ENCODE data around the gene WRAP73. TPM values are rescaled to one million over a fixed set of nuclear protein-coding genes. Genes with fewer than 3 reads are reported as not detected.

Gene WRAP73
- total RNA-seq, 1 donor from 2014 or later = 15.5 TPM

GRCh38 chr1:3681898-3682806 lies 32.2 kb upstream of the WRAP73 start:
- Mint-ChIP-seq H3K9me3 (ENCODE audit: low read depth) (no peaks in the 10 kb centered on the region), H3K27me3 (ENCODE audit: low read depth) (peaks cover 16% of the 10 kb centered on the region), H3K36me3 (ENCODE audit: low read depth) (no peaks in the 10 kb centered on the region), H3K4me3 (ENCODE audit: unreplicated experiment) (no peak overlapping the region), H3K27ac (ENCODE audit: unreplicated experiment) (no peak overlapping the region), H3K4me1 (ENCODE audit: low read depth) (no peaks in the 10 kb centered on the region)
- no peak for TF ChIP-seq CTCF (IDR thresholded peaks at IDR 0.05)
- DNase-seq (ENCODE audit: low spot score) = peak; percentile 92

DNA sequence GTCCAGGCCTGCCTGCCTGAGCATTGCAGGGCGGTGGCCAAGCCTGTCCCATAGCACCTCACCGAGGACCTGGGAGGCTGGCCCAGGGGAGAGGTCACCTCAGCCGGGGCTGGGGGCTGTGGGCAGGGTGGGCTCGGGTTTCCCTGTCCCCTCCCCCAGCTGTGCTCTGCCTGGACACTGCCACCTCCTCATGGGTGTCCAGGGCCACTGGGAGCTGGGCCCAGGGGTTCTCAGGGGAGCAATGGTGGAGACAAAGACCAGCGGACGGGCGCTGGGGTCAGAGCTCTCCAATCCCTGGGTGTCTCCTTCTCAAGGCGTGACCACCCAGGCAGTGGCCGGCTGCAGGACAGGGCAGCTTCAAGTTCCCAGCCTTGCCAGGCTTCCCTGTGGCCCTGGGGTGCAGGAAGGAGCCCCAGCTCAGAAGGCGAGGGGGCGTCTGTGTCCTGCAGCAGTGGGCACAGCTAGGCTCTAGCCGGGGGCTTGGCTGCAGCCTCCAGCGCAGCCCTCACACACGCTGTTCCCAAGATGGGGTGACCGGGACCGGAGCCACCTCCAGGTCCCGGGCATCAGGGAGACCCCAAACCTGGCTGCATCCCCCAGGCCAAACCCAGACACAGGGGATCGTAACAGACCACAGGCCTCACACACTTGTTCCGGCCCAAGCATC lies 31.5 kb upstream of the WRAP73 start:
- Mint-ChIP-seq H3K4me3 (ENCODE audit: unreplicated experiment) (no peak overlapping the region), H3K36me3 (ENCODE audit: low read depth) (no peaks in the 10 kb centered on the region), H3K27ac (ENCODE audit: unreplicated experiment) (no peak overlapping the region), H3K9me3 (ENCODE audit: low read depth) (no peaks in the 10 kb centered on the region), H3K4me1 (ENCODE audit: low read depth) (no peaks in the 10 kb centered on the region), H3K27me3 (ENCODE audit: low read depth) (peaks cover 16% of the 10 kb centered on the region)
- DNase-seq (ENCODE audit: low spot score) = peak; percentile 82
- TF ChIP-seq CTCF (IDR thresholded peaks at IDR 0.05) = no peak

GRCh38 chr1:3680488-3681230 lies 30.8 kb upstream of the WRAP73 start:
- Mint-ChIP-seq H3K9me3 (ENCODE audit: low read depth) (no peaks in the 10 kb centered on the region), H3K27ac (ENCODE audit: unreplicated experiment) (no peak overlapping the region), H3K4me1 (ENCODE audit: low read depth) (no peaks in the 10 kb centered on the region), H3K4me3 (ENCODE audit: unreplicated experiment) (no peak overlapping the region), H3K27me3 (ENCODE audit: low read depth) (peaks cover 16% of the 10 kb centered on the region), H3K36me3 (ENCODE audit: low read depth) (no peaks in the 10 kb centered on the region)
- DNase-seq (ENCODE audit: low spot score) = peak; percentile 68
- no peak for TF ChIP-seq CTCF (IDR thresholded peaks at IDR 0.05)

- no peak for TF ChIP-seq CTCF (IDR thresholded peaks at IDR 0.05)
- Mint-ChIP-seq H3K27me3 (ENCODE audit: low read depth) (peaks cover 16% of the 10 kb centered on the region), H3K36me3 (ENCODE audit: low read depth) (no peaks in the 10 kb centered on the region), H3K9me3 (ENCODE audit: low read depth) (no peaks in the 10 kb centered on the region), H3K4me3 (ENCODE audit: unreplicated experiment) (no peak overlapping the region), H3K27ac (ENCODE audit: unreplicated experiment) (no peak overlapping the region), H3K4me1 (ENCODE audit: low read depth) (no peaks in the 10 kb centered on the region)
- peak; percentile 58 for DNase-seq (ENCODE audit: low spot score)
These were observed 30.0 kb upstream of the WRAP73 start for GRCh38 chr1:3679799-3680453.
